ENCODE measurements around the gene CNTNAP4.

- no peak for TF ChIP-seq CTCF (IDR thresholded peaks at IDR 0.05; ENCODE audit: poor library complexity)
- no peak for TF ChIP-seq EZH2 (IDR thresholded peaks at IDR 0.05; ENCODE audit: borderline replicate concordance)
- no peak for TF ChIP-seq EZH2phosphoT487 (IDR thresholded peaks at IDR 0.05; ENCODE audit: low read depth, severe bottlenecking, unreplicated experiment)
Observed at GRCh38 chr16:76456016-76456415, 178.8 kb downstream of the CNTNAP4 start.
